SKM-1 (cell line): ENCODE data around the gene CAPN13.

Experiments
- DNase-seq: peaks from one replicate; lab custom pipeline; 2025; ENCODE audit not compliant: unreplicated experiment; lab: John Stamatoyannopoulos, UW

Gene CAPN13

DNA sequence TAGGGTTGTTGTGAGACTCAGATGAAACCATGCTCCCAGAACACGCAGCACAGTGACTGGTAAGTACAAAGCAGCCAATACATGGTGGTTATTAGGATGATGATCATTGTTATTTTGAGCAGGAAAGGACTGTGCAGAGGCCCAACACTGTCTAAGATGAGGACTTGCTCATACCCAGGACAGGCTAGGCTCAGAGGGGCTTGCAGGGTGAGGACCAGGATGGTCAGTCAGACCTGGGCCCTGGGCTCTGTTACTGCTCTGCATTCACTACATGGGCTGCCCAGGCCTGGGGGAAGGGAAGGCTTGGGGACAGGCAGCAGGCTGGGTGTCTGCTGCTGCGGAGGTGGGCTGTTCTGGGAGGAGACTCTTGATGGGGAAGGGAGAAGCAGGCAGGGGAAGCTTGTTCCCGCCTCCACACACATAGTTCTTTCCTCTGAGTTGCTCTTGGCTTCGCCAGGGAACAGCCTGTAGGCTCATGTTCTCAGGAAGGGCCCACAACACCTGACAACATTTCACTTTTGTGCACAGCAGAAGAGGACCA lies 17.5 kb downstream of the CAPN13 start:
- no peak for DNase-seq

DNA sequence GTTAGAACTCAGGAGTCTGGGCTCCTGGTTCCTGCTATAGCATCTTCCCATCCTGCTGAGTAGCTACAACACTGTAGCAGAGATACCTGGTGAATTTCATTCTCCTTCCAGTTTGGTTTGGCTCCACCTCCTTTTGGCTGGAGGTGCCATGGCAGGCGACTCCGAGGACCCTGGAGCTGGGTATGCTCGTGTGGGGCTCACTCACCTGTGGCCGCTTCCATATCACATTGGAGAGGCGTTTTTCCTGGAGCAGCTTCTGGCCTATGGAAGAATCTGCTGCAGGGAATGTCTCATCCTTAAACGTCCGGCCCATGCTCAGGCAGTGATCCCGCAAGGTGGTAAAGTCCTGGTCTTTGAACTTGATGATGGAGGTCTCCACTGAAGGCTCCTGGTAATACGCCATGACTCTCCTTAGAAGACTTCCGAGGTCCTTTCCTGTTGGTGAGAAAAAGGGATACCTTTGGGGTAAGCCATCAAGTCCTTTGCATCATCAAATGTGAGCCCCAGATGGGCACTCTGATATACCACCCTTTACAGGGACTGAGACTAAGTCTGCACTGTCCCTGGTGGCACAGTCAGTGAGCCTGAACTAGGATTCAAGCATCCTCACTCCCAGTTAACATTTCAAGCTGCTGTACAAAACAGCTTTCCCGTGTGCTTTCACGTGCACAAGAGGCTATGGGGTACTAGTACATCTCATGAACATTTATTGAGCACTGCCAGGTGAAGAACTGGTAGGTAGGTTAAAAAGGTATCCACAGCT lies 20.1 kb downstream of the CAPN13 start:
- DNase-seq, result no peak

DNA sequence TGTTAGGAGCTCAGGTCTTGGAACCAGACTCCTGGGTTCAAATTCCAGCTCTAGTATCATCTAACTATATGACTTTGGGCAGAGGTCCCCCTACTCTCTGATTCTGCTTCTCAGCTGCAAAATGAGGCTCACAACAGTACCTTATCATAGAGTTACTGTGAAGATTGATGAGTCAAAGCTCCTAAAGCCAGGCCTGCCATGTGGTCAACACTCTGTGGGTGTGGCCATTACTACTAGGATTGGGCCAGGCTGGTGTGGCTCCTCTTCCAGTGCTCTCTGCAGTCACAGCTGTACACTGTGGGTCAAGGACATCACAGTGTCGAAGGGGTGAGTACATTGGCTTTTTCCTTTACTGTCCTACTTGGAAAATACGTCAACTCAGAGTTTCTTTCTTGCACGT lies 22.6 kb downstream of the CAPN13 start:
- no peak for DNase-seq

DNA sequence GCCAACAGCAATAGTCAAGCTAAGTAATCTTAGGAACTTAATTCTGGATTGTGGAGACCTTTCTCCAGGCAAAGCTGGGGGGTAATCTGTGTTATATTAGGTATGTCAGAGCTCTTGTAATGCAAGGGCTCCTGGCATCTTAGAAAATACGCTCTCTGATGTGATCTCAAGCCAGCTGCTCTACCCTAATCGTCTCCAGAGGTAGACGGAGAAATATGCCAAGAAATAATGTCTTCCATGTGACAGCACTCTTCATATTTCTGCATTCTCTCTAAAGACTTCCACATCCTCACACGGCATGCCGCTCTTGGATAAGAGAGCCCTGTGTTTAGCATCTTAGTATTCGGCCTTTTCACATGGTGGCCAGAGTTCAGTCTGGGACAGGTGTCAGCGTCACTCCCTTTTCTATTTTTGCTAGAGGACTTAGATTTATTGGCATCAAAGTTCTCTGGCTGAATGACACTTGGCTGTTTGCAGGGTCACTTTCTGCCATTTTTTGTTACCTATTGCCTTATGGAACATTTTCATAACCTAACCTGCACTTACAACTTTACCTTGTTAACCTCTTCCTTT lies 25.2 kb downstream of the CAPN13 start:
- no peak for DNase-seq

DNA sequence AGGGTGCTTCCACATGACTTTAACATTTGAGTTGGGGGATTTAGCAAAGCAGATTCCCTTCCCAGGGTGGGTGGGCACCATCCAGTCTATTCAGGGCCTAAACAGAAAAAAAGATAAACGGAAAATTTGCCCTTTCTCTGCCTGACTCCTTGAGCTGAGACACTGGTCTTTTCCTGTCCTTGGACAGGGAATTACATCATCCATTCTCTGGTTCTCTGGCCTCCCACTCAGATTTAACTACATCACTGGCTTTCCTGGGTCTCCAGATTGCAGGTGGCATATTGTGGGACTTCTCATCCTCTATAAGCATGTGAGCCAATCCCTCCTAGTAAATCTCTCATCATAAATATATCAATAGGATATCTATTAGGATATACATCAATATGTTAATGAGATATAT lies 25.8 kb downstream of the CAPN13 start:
- DNase-seq, result no peak

DNA sequence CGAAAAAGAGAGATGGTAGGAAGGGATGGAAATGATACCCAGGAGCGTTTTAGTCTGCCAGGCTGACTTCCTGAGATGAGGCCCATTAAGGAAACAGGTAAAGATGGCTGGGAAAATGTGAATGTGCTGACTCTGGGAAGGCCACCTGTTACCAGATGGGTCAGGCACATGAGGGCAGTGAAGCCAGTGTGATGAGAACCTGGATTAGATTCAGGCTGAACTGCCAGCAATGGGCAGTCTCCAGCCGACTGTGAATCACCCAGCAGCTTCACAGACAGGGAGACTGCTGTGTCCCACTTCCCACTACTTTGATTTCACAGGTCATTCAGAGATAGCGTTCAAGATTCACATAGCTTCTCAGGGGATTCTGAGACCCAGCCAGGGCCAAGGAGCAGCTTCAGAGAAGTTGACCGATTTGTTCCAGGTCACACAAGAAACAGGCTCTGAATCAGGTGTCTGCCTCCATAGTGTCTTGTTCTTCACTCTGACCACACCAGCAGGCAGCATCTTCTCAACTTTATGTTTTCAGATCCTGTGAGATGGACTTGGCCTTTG lies 26.4 kb downstream of the CAPN13 start:
- no peak for DNase-seq

DNA sequence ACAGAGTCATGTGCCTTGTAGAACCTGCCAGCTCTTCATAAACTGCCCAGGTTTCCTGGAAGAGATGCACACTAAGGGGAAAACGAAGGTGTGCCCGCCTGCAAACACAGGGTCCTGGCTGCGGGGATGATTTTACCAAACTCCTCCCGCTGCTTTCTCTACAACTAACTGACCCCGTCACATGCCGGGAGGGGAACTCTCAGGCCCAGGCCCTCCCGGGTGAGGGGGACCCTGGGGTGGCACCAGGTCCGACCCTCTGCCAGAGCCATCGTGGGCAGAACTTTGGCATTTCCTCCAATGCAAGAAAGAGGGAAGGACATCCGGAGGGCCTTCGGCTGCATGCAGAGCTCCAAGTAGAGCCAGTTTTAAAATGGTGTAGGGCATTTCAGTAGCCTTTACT lies 28.6 kb downstream of the CAPN13 start:
- DNase-seq, result no peak

DNA sequence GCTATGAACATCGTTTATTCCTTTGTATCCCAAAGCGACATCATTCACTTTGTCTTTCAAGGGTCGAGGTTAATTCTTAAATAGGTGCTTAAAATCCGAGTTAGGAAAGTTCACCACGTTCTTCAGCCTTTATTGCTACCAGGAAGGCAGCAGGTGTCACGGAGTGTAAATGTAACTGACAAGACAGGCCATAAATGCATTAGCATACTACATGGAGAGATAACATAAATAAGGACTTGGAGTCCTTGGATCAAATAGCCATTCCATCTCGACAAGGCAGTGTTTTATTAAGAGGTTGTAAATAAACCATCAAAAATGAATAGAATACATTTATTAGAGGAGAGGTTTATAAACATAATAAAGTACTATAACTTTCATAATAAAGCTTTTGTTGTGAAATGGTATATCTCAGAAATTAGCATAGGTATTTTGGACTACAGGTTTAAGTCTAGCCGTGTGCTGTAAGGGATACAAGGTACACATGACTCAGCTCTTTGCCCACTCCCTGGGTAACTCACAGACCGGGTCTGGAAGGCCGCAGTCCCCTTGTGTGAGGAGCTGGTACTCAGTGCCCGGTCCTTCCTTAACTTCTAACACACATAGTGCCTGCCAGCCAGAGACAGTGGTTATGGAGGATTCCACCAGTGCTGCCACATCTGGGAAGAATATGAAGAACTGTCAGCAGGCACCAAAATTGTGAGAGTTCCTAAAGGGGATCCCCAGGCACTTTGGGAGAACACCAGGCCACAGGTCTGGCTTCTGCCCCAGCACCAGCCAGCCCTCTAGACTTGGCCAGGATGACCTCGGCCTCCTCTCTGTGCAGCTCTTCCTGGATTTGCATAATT lies 29.4 kb downstream of the CAPN13 start:
- DNase-seq, result no peak

DNA sequence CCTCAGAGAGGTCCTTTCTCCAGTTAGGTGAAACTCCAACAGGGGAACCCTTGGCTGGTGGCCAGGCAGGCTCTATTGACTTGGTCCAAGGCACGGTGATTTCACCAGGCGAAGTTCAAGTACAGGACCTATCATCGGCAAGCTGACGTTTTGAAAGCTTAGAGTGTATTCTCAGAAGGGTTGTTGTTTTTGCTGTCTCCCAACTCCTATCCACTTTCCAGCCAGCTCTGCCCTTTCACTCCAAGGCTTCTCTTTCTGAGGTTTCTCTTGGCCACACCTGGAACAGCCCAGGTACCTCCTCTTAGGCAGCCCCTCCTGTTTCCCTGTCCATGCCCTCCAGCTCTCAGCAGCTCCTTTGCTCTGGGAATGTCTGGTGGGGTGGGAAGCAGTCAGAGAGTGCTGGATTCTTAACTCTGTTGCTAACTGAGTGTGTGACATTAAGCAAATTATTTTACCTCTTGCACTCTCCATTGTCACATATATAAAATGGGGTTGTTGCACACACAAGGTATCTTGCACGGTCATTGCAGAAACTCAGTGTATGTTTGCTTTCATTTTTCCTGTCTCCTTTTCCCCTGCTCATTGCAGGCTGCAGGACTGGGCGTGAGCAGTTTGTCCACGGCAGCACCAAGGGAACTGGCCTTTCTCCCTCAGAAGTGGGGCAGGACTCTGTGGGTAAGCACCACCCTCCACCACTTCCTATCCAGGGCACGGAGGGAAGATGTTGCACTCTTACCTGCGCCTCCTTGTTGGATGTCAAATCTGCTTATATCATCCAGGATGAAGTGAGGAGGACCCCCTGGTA lies 30.2 kb downstream of the CAPN13 start:
- DNase-seq, result no peak

DNA sequence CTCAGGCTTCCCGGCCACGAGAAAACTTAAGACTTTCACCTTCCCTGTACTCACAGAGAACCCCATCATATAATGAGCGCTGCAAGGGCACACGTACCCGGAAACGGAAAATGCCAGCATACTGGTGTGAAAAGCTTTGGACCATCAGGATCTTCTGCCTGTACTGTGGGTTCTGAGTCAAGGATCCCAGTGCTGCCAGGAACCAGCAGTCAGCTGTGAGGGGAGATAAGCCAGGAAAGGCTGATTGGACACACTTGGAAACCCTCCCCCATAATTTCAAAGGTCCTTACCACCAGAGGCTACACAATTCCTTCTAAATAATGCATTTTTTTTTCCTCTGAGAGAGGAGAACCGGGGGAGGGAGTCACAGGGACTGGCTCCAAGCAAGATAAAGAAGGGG lies 31.4 kb downstream of the CAPN13 start:
- DNase-seq, result no peak

DNA sequence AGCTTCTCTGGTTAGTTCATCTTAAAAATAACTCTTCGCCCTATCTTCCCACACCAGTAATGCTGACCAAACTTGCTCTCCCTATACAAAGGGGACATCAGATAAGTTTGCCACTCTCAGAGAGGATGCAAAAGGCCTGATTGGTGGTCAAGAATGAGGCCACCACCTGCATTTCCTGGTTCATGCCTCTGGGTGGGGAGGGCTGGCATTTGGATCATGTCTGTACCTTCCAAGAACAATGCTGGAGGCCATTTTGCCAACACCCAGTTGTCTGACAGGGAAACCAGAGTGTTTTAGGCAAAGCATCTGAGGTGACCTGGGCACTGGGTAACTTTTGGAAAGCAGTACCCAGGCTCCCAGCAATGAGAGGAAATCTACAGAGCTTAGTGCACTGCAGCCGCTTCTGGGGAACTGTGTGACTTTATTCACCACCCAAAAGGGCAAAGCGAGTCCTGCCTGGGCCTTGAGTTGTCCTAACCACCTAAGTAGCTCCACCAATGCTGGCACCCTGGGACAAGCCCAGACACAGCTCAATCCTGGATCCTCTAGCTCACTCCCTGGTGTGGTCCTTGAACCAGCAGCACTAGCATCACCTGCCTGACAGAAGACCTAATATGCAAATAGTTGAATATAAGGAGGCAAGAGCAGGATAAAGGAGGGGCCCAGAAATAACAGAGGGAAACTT lies 35.1 kb downstream of the CAPN13 start:
- no peak for DNase-seq

DNA sequence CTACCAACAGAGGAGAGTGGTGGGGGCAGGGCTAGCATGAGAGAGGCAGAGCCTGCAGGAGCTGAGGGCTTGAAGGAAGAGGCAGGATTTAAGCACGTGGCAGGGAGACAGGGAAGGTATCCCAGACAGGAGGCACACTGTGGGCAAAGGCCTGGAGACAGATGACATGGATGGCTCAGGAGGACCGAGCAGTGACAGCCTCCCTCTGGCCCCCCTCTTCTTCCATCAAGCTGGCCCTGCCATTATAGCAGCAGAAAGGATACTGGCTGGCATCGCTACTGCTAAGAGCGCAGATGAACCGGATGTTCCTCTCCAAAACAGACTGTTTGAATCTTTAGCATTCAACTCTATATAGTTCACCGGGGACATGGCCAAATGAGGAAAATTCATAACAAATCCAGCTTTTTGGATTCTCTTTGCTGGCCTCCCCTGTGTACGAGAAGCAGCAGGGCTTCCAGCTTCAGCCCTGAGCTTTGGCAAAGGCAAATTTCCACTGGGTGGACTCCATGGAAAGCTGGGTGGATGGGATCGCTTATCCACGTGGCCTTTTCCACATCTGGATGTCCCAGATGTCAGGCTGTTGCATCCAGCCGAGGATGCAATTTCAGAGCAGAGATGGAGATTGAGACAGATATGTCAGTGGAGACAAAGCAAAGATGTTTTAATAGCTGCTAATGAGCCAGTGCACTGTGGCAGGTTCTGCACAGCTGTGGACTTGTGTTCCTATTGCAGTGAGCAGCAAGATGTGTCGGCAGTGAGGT lies 36.2 kb downstream of the CAPN13 start:
- no peak for DNase-seq

DNA sequence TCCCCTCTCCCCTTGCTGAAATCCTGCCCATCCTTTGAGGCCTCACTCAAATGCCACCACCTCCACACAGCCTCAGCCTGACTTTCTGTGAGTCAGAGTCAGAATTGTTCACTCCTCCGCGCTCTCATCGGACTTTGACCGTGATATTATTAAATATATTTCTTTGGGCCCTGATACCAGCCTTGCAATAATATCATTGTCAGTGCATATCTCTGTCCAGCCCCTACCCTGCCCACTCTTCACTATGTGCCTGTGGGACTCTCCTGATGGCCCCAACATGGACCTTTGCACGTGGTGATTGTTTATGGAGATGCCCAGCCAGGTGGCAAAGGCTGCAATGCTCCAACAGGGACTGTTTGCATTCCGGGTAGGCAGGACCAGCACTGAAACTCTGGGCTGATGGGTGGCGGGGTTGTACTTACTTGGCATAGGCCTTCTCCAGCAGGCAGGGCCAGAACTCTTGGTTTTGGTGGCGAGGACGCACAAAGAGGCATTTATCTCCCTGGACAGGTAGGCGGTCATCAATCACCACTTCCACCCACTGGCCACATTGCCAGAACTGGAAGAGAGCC lies 37.3 kb downstream of the CAPN13 start:
- DNase-seq, result no peak

DNA sequence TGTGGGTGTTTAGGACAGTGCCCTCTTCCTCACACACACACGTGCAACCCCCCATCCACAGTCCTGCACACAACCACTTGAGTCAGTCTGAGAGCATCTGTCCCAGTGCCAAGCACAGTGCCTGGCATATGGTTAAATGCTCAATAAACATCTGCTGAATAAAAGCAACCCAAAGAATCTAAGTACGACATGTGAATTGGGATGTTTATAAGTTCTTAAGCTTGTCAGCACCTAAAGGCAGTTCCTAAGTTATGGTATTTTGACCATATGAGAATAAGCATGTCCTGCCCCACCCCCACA lies 37.8 kb downstream of the CAPN13 start:
- DNase-seq, result no peak

DNA sequence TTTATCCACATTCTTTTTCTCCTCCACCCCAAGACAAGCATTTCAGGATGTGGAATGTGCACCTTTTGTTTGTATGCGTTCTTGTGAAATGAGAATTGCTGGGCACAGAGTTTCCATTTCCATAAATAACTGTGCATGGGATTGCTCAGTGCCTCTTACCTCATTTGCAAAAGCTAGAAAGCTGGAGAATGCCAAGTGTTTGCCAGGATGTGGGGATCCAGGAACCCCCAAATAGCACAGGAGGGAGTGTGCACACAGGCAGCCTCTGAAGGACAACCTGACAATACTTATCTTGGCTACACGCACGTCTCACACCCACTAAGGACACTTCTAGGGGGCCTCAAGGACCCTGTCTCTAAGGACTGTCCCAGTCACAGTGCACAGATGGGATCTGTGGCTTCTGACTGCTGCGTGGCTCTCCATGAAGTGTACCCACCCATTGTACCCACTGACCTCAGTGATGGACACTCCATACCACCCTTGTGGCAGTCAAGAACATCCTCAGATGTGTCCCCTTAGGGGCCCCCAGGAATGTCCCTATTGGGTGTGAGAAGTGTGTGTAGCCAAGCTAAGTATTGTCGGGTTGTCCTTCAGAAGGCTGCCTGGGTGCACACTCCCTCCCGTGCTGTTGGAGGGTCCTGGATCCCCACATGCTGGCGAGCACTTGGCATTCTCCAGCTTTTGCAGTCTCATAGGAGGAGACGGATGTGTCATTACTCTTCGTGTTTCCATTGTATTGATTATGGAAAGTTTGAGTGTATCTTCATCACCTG lies 38.4 kb downstream of the CAPN13 start:
- DNase-seq, result no peak

DNA sequence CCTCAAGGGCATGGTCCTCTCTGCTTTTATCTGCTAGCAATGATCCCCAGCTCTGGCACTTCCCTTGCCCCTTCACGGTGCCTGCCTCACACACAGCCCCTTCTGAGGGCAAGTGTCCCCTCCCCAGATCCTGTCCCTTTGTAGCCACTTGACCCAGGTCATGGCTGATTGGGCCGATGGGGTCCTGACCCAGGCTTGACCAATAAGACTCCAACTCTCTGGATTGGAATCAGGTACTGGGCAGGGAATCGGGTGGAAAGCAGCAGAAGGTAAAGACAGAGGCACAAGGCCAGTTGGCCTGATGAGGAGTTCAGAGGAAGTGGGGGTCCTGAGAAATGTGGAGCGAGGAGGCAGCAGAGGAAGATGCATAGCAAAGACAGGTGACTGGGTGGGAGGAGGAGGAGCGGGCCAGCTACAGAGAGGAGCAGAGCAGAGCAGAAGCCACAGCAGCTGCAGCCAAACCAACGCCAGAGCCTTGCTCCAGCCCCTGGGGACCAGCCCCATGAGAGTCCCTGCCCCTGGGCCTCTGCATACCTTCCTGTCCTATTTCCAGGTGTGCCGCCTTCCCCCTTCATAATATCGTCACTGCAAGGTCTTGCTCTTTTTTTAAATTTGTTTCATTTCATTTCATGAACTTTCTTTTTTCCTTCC lies 39.1 kb downstream of the CAPN13 start:
- DNase-seq, result no peak

DNA sequence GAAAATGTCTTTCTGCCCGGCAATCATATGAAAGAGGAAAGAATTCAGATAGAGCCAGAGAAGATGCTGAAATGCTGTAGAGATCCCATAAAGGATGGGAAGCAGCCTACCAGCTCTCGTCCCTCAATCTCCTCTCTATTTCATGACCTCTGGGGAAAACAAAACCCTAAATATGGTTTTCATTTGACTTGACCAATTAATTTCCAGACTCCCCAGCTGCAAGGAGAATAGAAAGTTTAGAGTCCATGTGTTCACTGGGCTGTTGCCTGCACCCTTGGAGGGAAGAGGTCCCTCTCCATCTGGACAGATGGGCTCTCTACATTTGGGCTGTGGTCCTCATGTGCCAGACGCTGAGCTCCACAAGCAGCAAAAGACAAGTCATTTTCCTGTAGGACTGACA lies 40.6 kb downstream of the CAPN13 start:
- DNase-seq, result no peak

DNA sequence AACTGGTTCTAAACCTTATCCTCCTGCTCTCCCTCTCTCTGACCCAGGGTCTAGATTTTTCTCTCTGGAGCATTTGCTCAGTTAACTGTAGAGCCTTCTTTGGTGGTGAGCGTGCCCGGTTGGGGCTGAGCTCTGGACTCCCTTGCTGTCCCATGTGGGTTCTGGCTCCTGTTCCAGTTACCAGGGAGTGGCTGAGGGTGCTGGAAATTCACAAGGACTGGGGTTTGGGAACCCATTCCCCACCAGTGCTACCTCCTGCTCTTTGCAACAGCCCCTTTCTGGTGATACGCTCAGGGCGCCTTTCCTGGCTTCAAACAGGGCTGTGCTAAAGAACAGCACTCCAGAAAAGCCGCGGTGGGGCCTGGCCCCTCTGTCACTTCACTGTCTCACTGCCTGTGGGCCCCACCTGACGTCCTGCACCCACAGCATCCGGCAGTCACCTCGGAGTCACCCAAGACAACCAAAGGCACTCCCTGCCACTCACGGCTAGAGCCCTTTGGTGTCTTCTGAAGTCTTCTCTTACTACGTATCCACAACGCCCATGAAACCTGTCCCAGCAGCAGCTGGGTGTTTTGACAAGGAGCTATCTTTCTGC lies 41.3 kb downstream of the CAPN13 start:
- DNase-seq, result no peak
